Activated naive CD8-positive, alpha-beta T cell (primary cell): ENCODE measurements around the gene MFSD2A.
"Not testable (repeated sequence)": the region's sequence is repeated elsewhere in the genome, so short reads cannot be mapped to it uniquely, and the experiment has no call there.

Source experiments
- H3K27ac Mint-ChIP-seq: one replicate; pipeline ENCODE4 v1.8.0; 2021; ENCODE audit warnings: mixed read lengths
- H3K27me3 Mint-ChIP-seq: one replicate; pipeline ENCODE4 v1.8.0; 2021; ENCODE audit warnings: mixed read lengths
- H3K36me3 Mint-ChIP-seq: one replicate; pipeline ENCODE4 v1.8.0; 2021; ENCODE audit warnings: mixed read lengths
- H3K4me1 Mint-ChIP-seq: one replicate; pipeline ENCODE4 v1.8.0; 2021; ENCODE audit warnings: low read depth, mixed read lengths
- H3K4me3 Mint-ChIP-seq: one replicate; pipeline ENCODE4 v1.8.0; 2021; ENCODE audit warnings: mild to moderate bottlenecking, mixed read lengths
- H3K9me3 Mint-ChIP-seq: one replicate; pipeline ENCODE4 v1.8.0; 2021; ENCODE audit warnings: low read depth, mixed read lengths

Gene MFSD2A

GRCh38 chr1:39952359-39953110 lies 2.4 kb upstream of the MFSD2A start:
- H3K36me3 Mint-ChIP-seq: peaks cover 1% of the 10 kb centered on the region
- no peak overlapping the region for H3K27ac Mint-ChIP-seq
- no peak overlapping the region for H3K4me3 Mint-ChIP-seq

GRCh38 chr1:39954324-39954869 lies 548 bp upstream of the MFSD2A start:
- Mint-ChIP-seq H3K9me3 (no peaks in the 10 kb centered on the region), H3K4me3 (peak overlapping the region; percentile 95), H3K27ac (peak overlapping the region; percentile 93), H3K27me3 (no peaks in the 10 kb centered on the region), H3K36me3 (peaks cover 2% of the 10 kb centered on the region), H3K4me1 (peaks cover 24% of the 10 kb centered on the region)

More at GRCh38 chr1:39952359-39953110, 2.4 kb upstream of the MFSD2A start:
- no peaks in the 10 kb centered on the region for H3K9me3 Mint-ChIP-seq
- peaks cover 20% of the 10 kb centered on the region for H3K4me1 Mint-ChIP-seq
- H3K27me3 Mint-ChIP-seq: no peaks in the 10 kb centered on the region

GRCh38 chr1:39955547-39956539 lies 898 bp downstream of the MFSD2A start:
- H3K9me3 Mint-ChIP-seq: no peaks in the 10 kb centered on the region
- no peaks in the 10 kb centered on the region for H3K27me3 Mint-ChIP-seq
- H3K27ac Mint-ChIP-seq: peak overlapping the region; percentile 93
- peaks cover 2% of the 10 kb centered on the region for H3K36me3 Mint-ChIP-seq
- H3K4me1 Mint-ChIP-seq: peaks cover 32% of the 10 kb centered on the region
- H3K4me3 Mint-ChIP-seq: peak overlapping the region; percentile 95

- Mint-ChIP-seq H3K9me3 (no peaks in the 10 kb centered on the region), H3K4me1 (peaks cover 33% of the 10 kb centered on the region), H3K36me3 (peaks cover 4% of the 10 kb centered on the region), H3K27me3 (no peaks in the 10 kb centered on the region), H3K27ac (no peak overlapping the region), H3K4me3 (peak overlapping the region; percentile 95)
Measured at GRCh38 chr1:39957299-39958015, 2.5 kb downstream of the MFSD2A start.

- Mint-ChIP-seq H3K9me3 (no peaks in the 10 kb centered on the region), H3K27ac (no peak overlapping the region), H3K27me3 (no peaks in the 10 kb centered on the region), H3K4me3 (peak overlapping the region; percentile 3), H3K4me1 (peaks cover 33% of the 10 kb centered on the region), H3K36me3 (peaks cover 8% of the 10 kb centered on the region)
Measured at GRCh38 chr1:39958403-39959200, 3.7 kb downstream of the MFSD2A start.

GRCh38 chr1:39959651-39960333 lies 4.8 kb downstream of the MFSD2A start:
- peaks cover 30% of the 10 kb centered on the region for H3K4me1 Mint-ChIP-seq
- H3K27me3 Mint-ChIP-seq: no peaks in the 10 kb centered on the region
- H3K4me3 Mint-ChIP-seq: peak overlapping the region; percentile 42
- no peaks in the 10 kb centered on the region for H3K9me3 Mint-ChIP-seq
- H3K27ac Mint-ChIP-seq: no peak overlapping the region
- peaks cover 11% of the 10 kb centered on the region for H3K36me3 Mint-ChIP-seq

GRCh38 chr1:39960431-39960958 lies 5.5 kb downstream of the MFSD2A start:
- Mint-ChIP-seq H3K27ac (no peak overlapping the region), H3K36me3 (peaks cover 13% of the 10 kb centered on the region), H3K4me1 (peaks cover 27% of the 10 kb centered on the region), H3K4me3 (no peak overlapping the region), H3K27me3 (no peaks in the 10 kb centered on the region), H3K9me3 (no peaks in the 10 kb centered on the region)

GRCh38 chr1:39962450-39962825 lies 7.5 kb downstream of the MFSD2A start:
- H3K4me3 Mint-ChIP-seq: no peak overlapping the region
- H3K4me1 Mint-ChIP-seq: peaks cover 13% of the 10 kb centered on the region
- peaks cover 13% of the 10 kb centered on the region for H3K36me3 Mint-ChIP-seq
- no peak overlapping the region for H3K27ac Mint-ChIP-seq
- no peaks in the 10 kb centered on the region for H3K27me3 Mint-ChIP-seq
- H3K9me3 Mint-ChIP-seq: no peaks in the 10 kb centered on the region

- H3K4me1 Mint-ChIP-seq: peaks cover 10% of the 10 kb centered on the region
- H3K9me3 Mint-ChIP-seq, H3K27me3 Mint-ChIP-seq, H3K27ac Mint-ChIP-seq, H3K4me3 Mint-ChIP-seq: not testable (repeated sequence)
- peaks cover 12% of the 10 kb centered on the region for H3K36me3 Mint-ChIP-seq
Measured at GRCh38 chr1:39962964-39963363, 8.0 kb downstream of the MFSD2A start.

- no peak overlapping the region for H3K4me3 Mint-ChIP-seq
- no peaks in the 10 kb centered on the region for H3K27me3 Mint-ChIP-seq
- H3K27ac Mint-ChIP-seq: no peak overlapping the region
- H3K9me3 Mint-ChIP-seq: no peaks in the 10 kb centered on the region
- H3K4me1 Mint-ChIP-seq: peaks cover 7% of the 10 kb centered on the region
- H3K36me3 Mint-ChIP-seq: peaks cover 14% of the 10 kb centered on the region
Measured at GRCh38 chr1:39964552-39964951, 9.6 kb downstream of the MFSD2A start.

- no peaks in the 10 kb centered on the region for H3K9me3 Mint-ChIP-seq
- H3K4me3 Mint-ChIP-seq: no peak overlapping the region
- H3K27ac Mint-ChIP-seq: no peak overlapping the region
- peaks cover 5% of the 10 kb centered on the region for H3K4me1 Mint-ChIP-seq
- H3K36me3 Mint-ChIP-seq: peaks cover 14% of the 10 kb centered on the region
- no peaks in the 10 kb centered on the region for H3K27me3 Mint-ChIP-seq
Measured at GRCh38 chr1:39965044-39965443, 10.1 kb downstream of the MFSD2A start.

GRCh38 chr1:39969048-39969447 lies 14.1 kb downstream of the MFSD2A start:
- Mint-ChIP-seq H3K4me1 (peaks cover 2% of the 10 kb centered on the region), H3K9me3 (no peaks in the 10 kb centered on the region), H3K4me3 (no peak overlapping the region)

GRCh38 chr1:39969531-39970270 lies 14.8 kb downstream of the MFSD2A start:
- no peaks in the 10 kb centered on the region for H3K9me3 Mint-ChIP-seq
- peaks cover 2% of the 10 kb centered on the region for H3K4me1 Mint-ChIP-seq
- no peaks in the 10 kb centered on the region for H3K27me3 Mint-ChIP-seq
- peaks cover 5% of the 10 kb centered on the region for H3K36me3 Mint-ChIP-seq
- H3K27ac Mint-ChIP-seq: no peak overlapping the region
- no peak overlapping the region for H3K4me3 Mint-ChIP-seq

More at GRCh38 chr1:39969048-39969447, 14.1 kb downstream of the MFSD2A start:
- Mint-ChIP-seq H3K36me3 (peaks cover 7% of the 10 kb centered on the region), H3K27me3 (no peaks in the 10 kb centered on the region), H3K27ac (no peak overlapping the region)
